HG02981 (cell line): ENCODE results near the gene ROR2.

ENCODE experiments used
- ATAC-seq: cut with Tn5 transposase; IDR thresholded peaks from one replicate; pipeline ENCODE4 v1.9.1; 2021; ENCODE audit warnings: mild to moderate bottlenecking, moderate library complexity; ENCODE audit not compliant: unreplicated experiment

Gene ROR2

GRCh38 chr9:91843623-91844148, 106.3 kb downstream of the ROR2 start:
- no peak for ATAC-seq

- no peak for ATAC-seq
Observed at GRCh38 chr9:91843093-91843492, 106.9 kb downstream of the ROR2 start.

- no peak for ATAC-seq
Observed at GRCh38 chr9:91842358-91843049, 107.5 kb downstream of the ROR2 start.

GRCh38 chr9:91841591-91841990, 108.4 kb downstream of the ROR2 start:
- ATAC-seq: no peak

GRCh38 chr9:91840882-91841281, 109.1 kb downstream of the ROR2 start:
- no peak for ATAC-seq

- ATAC-seq: no peak
Observed at GRCh38 chr9:91840469-91840868, 109.6 kb downstream of the ROR2 start.

- no peak for ATAC-seq
Observed at GRCh38 chr9:91839926-91840465, 110.0 kb downstream of the ROR2 start.

- no peak for ATAC-seq
Observed at GRCh38 chr9:91837981-91838731, 111.9 kb downstream of the ROR2 start.

GRCh38 chr9:91836515-91836914, 113.5 kb downstream of the ROR2 start:
- ATAC-seq: no peak

GRCh38 chr9:91835632-91836031, 114.4 kb downstream of the ROR2 start:
- ATAC-seq: no peak

GRCh38 chr9:91835216-91835615, 114.8 kb downstream of the ROR2 start:
- ATAC-seq: no peak

- no peak for ATAC-seq
Observed at GRCh38 chr9:91834740-91835139, 115.3 kb downstream of the ROR2 start.

- ATAC-seq: no peak
Observed at GRCh38 chr9:91833878-91834255, 116.2 kb downstream of the ROR2 start.

- ATAC-seq: no peak
Observed at GRCh38 chr9:91833096-91833877, 116.7 kb downstream of the ROR2 start.

- ATAC-seq: no peak
Observed at GRCh38 chr9:91832322-91832721, 117.7 kb downstream of the ROR2 start.

GRCh38 chr9:91825866-91826265, 124.2 kb downstream of the ROR2 start:
- ATAC-seq: no peak

- ATAC-seq: no peak
Observed at GRCh38 chr9:91825422-91825821, 124.6 kb downstream of the ROR2 start.

- no peak for ATAC-seq
Observed at GRCh38 chr9:91824601-91825305, 125.3 kb downstream of the ROR2 start.

- no peak for ATAC-seq
Observed at GRCh38 chr9:91824151-91824550, 125.9 kb downstream of the ROR2 start.
